GM21737 (cell line): Measurements from ENCODE around the gene MPRIP.

Experiments
- ATAC-seq: cut with Tn5 transposase; IDR thresholded peaks from one replicate; pipeline ENCODE4 v1.9.1; 2021; ENCODE audit warnings: mild to moderate bottlenecking, moderate library complexity; ENCODE audit not compliant: unreplicated experiment

The MPRIP gene

GRCh38 chr17:17141279-17141678 is 99.0 kb downstream of the MPRIP start:
- ATAC-seq, result no peak

- ATAC-seq, result no peak
Observed at GRCh38 chr17:17141860-17142552, 99.7 kb downstream of the MPRIP start.

- no peak for ATAC-seq
Observed at GRCh38 chr17:17142556-17142955, 100.3 kb downstream of the MPRIP start.

- ATAC-seq, result no peak
Observed at GRCh38 chr17:17143501-17143900, 101.2 kb downstream of the MPRIP start.

- no peak for ATAC-seq
Observed at GRCh38 chr17:17144061-17144460, 101.8 kb downstream of the MPRIP start.

GRCh38 chr17:17144916-17145665 is 102.8 kb downstream of the MPRIP start:
- ATAC-seq, result no peak

- ATAC-seq, result no peak
Observed at GRCh38 chr17:17146786-17147406, 104.6 kb downstream of the MPRIP start.

- ATAC-seq, result no peak
Observed at GRCh38 chr17:17147821-17148220, 105.6 kb downstream of the MPRIP start.

GRCh38 chr17:17149520-17150447 is 107.5 kb downstream of the MPRIP start:
- ATAC-seq, result no peak

- no peak for ATAC-seq
Observed at GRCh38 chr17:17150448-17150800, 108.2 kb downstream of the MPRIP start.

- ATAC-seq, result no peak
Observed at GRCh38 chr17:17151055-17151454, 108.8 kb downstream of the MPRIP start.

- no peak for ATAC-seq
Observed at GRCh38 chr17:17151541-17151940, 109.3 kb downstream of the MPRIP start.

GRCh38 chr17:17151962-17152361 is 109.7 kb downstream of the MPRIP start:
- no peak for ATAC-seq

GRCh38 chr17:17152385-17152784 is 110.1 kb downstream of the MPRIP start:
- no peak for ATAC-seq

- no peak for ATAC-seq
Observed at GRCh38 chr17:17153071-17153470, 110.8 kb downstream of the MPRIP start.

GRCh38 chr17:17153709-17154108 is 111.5 kb downstream of the MPRIP start:
- no peak for ATAC-seq

GRCh38 chr17:17154556-17154955 is 112.3 kb downstream of the MPRIP start:
- no peak for ATAC-seq

- ATAC-seq, result no peak
Observed at GRCh38 chr17:17154981-17155380, 112.7 kb downstream of the MPRIP start.

GRCh38 chr17:17155568-17155967 is 113.3 kb downstream of the MPRIP start:
- ATAC-seq, result no peak

- ATAC-seq, result no peak
Observed at GRCh38 chr17:17156107-17156506, 113.8 kb downstream of the MPRIP start.

- no peak for ATAC-seq
Observed at GRCh38 chr17:17156511-17156910, 114.3 kb downstream of the MPRIP start.
